Fibroblast of peridontal ligament (primary cell): ENCODE results near the gene GPR152.

Experiments used
- DNase-seq: peaks from one replicate; pipeline ENCODE4 v3.0.0-alpha.2; 2010; ENCODE audit errors: extremely low read depth

GPR152 gene

GRCh38 chr11:67440229-67441097, 12.1 kb downstream of the GPR152 start:
- no peak for DNase-seq

- DNase-seq = peak; percentile 15
Measured at GRCh38 chr11:67439321-67440228, 13.0 kb downstream of the GPR152 start.

DNA sequence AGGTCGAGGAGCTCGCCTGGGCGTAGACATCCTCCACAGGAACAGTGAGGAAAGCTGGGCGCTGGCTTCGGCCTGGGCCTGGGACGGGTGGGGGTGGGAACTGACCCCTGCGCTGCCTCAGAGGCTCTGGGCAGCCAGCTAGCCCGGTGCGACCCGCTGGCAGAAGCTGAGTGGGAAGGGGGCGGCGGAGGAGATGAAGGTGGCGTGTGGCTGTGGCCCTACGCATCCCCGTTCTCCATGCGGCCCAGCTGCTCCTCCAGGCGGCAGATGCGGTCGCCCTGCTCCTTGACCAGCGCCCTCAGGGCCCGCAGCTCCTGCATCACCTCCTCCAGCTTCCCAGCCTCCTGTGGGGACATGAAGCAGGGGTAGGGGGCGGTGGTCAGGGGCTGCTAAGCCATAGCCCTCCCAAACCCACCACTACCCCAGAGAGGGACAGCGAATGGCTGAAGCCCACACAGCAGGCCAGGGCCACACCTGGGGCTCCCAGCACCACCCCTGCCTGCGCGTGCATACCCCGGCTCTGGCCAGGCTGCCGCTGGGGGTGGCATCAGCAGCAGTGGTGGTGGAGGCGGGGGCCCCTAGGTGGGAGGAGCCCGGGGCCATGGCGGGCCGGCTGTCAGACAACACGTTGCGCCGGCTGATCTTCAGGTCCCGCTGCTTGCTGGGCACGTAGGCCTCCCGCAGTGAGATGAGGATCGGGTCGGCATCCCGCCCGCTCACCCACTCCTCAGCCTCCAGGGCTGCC, 14.2 kb downstream of the GPR152 start:
- DNase-seq = no peak

GRCh38 chr11:67437809-67438157, 14.7 kb downstream of the GPR152 start:
- no peak for DNase-seq

- DNase-seq = no peak
Measured at GRCh38 chr11:67437082-67437808, 15.3 kb downstream of the GPR152 start, which contains the start of gene PTPRCAP. Gene PTPRCAP (minus strand): TSS chr11:67437682. CDS start chr11:67437619, 63 bp downstream.

GRCh38 chr11:67436459-67437081, 16.0 kb downstream of the GPR152 start:
- no peak for DNase-seq

- no peak for DNase-seq
Measured at GRCh38 chr11:67435727-67436458, 16.6 kb downstream of the GPR152 start.

- no peak for DNase-seq
Measured at GRCh38 chr11:67435031-67435726, 17.4 kb downstream of the GPR152 start.

DNA sequence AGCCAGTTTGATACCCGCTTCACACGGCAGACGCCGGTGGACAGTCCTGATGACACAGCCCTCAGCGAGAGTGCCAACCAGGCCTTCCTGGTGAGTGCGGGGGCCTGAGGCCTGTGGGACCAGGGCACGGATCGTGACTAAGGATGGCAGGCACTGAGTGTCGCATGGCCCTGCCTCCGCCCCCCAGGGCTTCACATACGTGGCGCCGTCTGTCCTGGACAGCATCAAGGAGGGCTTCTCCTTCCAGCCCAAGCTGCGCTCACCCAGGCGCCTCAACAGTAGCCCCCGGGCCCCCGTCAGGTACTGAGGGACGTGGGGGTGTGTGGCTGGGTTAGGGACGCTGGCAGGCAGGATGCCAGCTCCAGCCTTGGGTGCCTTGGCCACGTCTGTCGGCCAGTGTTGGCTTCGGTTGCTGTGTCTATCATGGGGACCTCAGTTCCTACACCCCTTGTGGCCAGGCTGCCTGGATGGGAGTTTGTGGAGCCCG, 18.1 kb downstream of the GPR152 start:
- DNase-seq = no peak

DNA sequence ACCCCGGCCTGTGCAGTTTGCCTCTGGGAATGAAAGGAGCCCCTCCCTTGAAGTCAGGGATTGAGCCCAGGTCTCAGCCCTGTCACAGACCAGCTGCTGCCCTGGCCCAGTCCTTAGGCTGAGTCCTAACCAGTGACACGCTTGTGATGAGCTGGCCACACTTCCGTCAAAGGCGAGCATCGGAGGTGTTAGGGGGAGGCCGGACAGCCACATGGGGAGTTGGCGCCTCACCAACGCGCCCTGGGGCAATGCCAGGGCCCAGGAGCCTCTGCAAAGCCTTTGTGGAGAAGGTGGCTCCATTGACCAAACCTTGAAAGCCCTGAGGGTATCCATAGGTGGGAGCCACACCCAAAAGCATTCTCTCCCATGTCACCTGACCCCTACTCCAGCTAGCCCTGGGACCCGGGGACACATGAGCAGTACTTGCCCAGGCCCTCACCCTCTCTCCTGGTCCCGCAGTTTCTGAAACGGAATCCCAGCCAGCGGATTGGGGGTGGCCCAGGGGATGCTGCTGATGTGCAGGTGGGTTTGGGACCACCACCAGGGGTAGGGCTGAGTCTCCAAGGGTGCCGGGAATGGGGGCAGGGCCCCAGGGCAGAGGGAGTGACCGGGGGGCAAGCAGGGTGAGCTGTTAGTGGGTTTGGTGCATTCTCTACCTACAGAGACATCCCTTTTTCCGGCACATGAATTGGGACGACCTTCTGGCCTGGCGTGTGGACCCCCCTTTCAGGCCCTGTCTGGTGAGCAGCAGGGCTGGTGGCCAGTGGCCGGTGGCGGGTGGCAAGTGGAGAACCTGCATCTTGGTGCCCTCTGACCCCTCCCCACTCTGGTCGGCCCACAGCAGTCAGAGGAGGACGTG, 18.8 kb downstream of the GPR152 start:
- DNase-seq = no peak

DNA sequence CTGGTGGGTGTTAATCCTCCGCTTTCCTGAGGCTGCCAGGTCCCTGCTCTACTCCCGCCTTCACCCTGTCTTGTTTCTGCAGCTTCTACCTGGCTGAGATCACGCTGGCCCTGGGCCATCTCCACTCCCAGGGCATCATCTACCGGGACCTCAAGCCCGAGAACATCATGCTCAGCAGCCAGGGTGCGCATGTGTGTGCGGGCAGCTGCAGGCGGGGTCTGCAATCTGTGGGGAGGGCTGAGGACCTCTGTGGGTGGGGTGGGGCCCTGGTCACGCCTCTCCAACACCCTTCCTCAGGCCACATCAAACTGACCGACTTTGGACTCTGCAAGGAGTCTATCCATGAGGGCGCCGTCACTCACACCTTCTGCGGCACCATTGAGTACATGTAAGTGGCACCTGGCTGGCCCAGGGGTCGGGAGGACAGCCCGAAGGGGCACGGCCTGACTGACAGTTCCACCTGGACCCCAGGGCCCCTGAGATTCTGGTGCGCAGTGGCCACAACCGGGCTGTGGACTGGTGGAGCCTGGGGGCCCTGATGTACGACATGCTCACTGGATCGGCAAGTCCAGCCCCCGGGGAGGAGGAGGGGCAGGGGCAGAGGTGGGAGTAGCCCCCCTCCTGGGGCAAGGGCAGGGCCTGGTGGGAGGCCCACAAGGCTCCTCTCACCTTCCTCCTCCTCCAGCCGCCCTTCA, 19.7 kb downstream of the GPR152 start:
- no peak for DNase-seq

- DNase-seq = no peak
Measured at GRCh38 chr11:67431346-67432249, 20.9 kb downstream of the GPR152 start.

- no peak for DNase-seq
Measured at GRCh38 chr11:67429722-67430121, 22.8 kb downstream of the GPR152 start.

DNA sequence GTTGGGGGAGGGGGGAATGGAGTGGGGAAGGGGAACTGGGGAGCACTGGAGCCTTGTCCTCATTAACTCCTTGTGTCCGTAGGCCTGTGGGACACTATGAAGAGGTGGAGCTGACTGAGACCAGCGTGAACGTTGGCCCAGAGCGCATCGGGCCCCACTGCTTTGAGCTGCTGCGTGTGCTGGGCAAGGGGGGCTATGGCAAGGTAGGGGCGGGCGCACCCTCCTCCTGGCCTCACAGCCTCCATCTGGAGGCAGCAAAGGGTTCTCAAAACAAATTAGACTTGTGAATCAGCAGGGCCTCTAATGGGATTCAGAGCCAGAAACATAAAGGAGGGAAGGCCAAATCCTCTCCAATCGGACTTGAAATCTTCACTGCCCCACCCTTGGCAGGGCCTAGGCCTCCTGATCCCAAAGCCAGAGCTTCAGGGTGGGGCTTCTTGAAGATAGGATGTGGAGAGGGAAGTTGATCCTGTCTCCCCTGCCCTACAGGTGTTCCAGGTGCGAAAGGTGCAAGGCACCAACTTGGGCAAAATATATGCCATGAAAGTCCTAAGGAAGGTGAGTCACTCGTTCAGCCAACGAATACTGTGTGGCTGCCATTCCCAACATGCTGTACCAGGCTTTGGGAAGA, 23.4 kb downstream of the GPR152 start:
- peak; percentile 10 for DNase-seq

DNA sequence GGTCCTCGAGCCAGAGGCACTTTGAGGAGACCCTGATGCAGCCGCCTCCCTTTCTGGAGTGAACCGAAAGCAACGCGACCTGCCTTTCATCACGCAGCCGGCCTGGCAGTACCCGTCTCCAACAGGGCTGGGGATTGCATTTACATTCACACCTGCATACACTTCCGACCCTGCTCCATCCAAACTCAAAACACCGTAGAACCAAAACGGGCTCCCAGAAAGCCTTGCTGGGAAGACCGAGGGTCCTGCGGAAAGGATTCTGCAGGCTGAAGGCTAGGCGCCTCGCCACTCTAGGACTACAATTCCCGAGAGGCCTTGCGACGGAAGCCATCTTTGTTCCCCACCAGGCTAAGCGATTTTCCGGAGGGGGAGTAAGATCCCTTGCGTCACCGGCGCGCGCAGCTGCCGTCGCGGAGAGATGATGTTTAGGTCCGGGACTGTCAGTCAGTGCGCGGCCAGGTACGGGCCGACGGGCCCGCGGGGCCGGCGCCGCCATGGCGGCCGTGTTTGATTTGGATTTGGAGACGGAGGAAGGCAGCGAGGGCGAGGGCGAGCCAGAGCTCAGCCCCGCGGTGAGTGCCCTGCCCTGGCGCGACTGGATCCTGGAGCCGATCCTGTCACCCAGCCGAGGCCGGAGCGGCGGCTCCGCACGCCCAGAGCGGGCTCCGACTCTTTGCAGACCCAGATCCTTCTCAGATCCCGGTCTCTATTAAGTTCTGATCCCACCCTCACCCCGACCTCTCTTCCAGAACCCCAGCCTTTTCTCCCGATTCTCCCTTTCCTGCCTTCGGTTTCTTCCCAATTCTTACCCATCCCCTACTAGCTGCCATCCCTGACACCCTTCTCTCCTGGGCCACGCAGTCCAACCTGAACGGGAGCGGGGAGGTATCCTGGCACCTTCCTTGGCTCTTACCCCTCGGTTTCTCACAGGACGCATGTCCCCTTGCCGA, 24.2 kb downstream of the GPR152 start, which contains the start of gene RPS6KB2:
Gene RPS6KB2, plus strand, starts transcription at position 443 of the 950 bp plus-strand sequence. Its CDS starts 52 bp downstream, at position 495.
- peak; percentile 97 for DNase-seq
